ENCODE results near the gene UNC45B. TPM values are rescaled to one million over a fixed set of nuclear protein-coding genes. Genes with fewer than 3 reads are reported as not detected.

UNC45B gene
- total and polyA plus RNA-seq, 2 donors (not counting 1 experiment from before 2014, with no cell fraction given) = not detected

GRCh38 chr17:35214631-35215273, 67.1 kb downstream of the UNC45B start:
- POLR2A ChIA-PET = interaction anchor here (0.7 kb wide), 1 partner anchor 300 kb away, joined by 4 read pairs; no protein-coding TSS in a partner anchor
- Histone ChIP-seq H3K4me1 (ENCODE audit: control insufficient read depth in 2 of 2, insufficient read depth in 2 of 2, low read length in 2 of 2) (no peaks in the 10 kb centered on the region), H3K4me2 (replicated peaks; ENCODE audit: low read depth, low read length, poor library complexity, severe bottlenecking) (no peak overlapping the region), H3K27ac (ENCODE audit: low read length in 2 of 2) (no peak overlapping the region), H2AFZ (ENCODE audit: insufficient read depth, low read depth, low read length, poor library complexity, severe bottlenecking) (no peak overlapping the region), H3K4me3 (ENCODE audit: control extremely low read depth in 1 of 5, extremely low read depth in 1 of 5, insufficient read depth in 1 of 5, low read depth in 2 of 5, low read length in 4 of 5) (no peak overlapping the region), H4K20me1 (ENCODE audit: control insufficient read depth, insufficient read depth, low read length, poor library complexity, severe bottlenecking) (no peaks in the 10 kb centered on the region), H3K79me2 (ENCODE audit: control insufficient read depth, insufficient read depth, low read length) (no peaks in the 10 kb centered on the region), H3K36me3 (replicated peaks in 1 of 2; ENCODE audit: control extremely low read depth in 1 of 2, control insufficient read depth in 1 of 2, extremely low read depth in 1 of 2, insufficient read depth in 2 of 2, low read length in 1 of 2) (no peaks in the 10 kb centered on the region), H3K9me3 (ENCODE audit: control extremely low read depth in 1 of 3, control insufficient read depth in 2 of 3, insufficient read depth in 1 of 3, low read length in 2 of 3) (peaks cover 0 to under 1% (median 0%) of the 10 kb centered on the region in 3 donors), H3K27me3 (replicated peaks in 1 of 4; ENCODE audit: control extremely low read depth in 1 of 4, control insufficient read depth in 3 of 4, insufficient read depth in 4 of 4, low read length in 3 of 4) (peaks cover 0 to 14% (median 2%) of the 10 kb centered on the region in 4 experiments), H3K9ac (ENCODE audit: low read length) (no peak overlapping the region)
- no peak overlapping the region for H3K4me3 Mint-ChIP-seq
- no peaks in the 10 kb centered on the region for H3K9me3 Mint-ChIP-seq (ENCODE audit: insufficient read depth)
- CTCF ChIA-PET = interaction anchor here (1.0 kb wide), 1 partner anchor 320 kb away, joined by 4 read pairs; no protein-coding TSS in a partner anchor
- 88% methylated on average over 1 of the region's 5 CpGs for WGBS (ENCODE audit: insufficient coverage)
- no peak for ATAC-seq (ENCODE audit: low read depth)
- peaks cover 7% of the 10 kb centered on the region for H3K4me1 Mint-ChIP-seq
- no peak overlapping the region for H3K27ac Mint-ChIP-seq
- TF ChIP-seq CTCF (IDR thresholded peaks at IDR 0.05) (no peak), EZH2 (IDR thresholded peaks at IDR 0.05; ENCODE audit: borderline replicate concordance, insufficient read depth, low read depth, low read length, poor library complexity, severe bottlenecking) (no peak)
- intact Hi-C loops (cut with micrococcal nuclease) = loop anchor here (10.0 kb wide), 1 partner anchor 50 kb away; no protein-coding TSS in a partner anchor
- DNase-seq = no peak
- peaks cover 21% of the 10 kb centered on the region for H3K27me3 Mint-ChIP-seq

- no peak overlapping the region for H3K4me3 ChIP-seq (ENCODE audit: control extremely low read depth in 1 of 5, extremely low read depth in 1 of 5, insufficient read depth in 1 of 5, low read depth in 2 of 5, low read length in 4 of 5)
- no CpG with 5 or more reads among the region's 5 CpGs for WGBS (ENCODE audit: insufficient coverage)
- Mint-ChIP-seq H3K4me3 (no peak overlapping the region), H3K9me3 (ENCODE audit: insufficient read depth) (no peaks in the 10 kb centered on the region), H3K27ac (no peak overlapping the region), H3K27me3 (peaks cover 17% of the 10 kb centered on the region), H3K4me1 (peaks cover 7% of the 10 kb centered on the region)
- H4K20me1 ChIP-seq (ENCODE audit: control insufficient read depth, insufficient read depth, low read length, poor library complexity, severe bottlenecking) = no peaks in the 10 kb centered on the region
- no peaks in the 10 kb centered on the region for H3K79me2 ChIP-seq (ENCODE audit: control insufficient read depth, insufficient read depth, low read length)
- H3K36me3 ChIP-seq (replicated peaks in 1 of 2; ENCODE audit: control extremely low read depth in 1 of 2, control insufficient read depth in 1 of 2, extremely low read depth in 1 of 2, insufficient read depth in 2 of 2, low read length in 1 of 2) = no peaks in the 10 kb centered on the region
- no peak for ATAC-seq (ENCODE audit: low read depth)
- H3K9ac ChIP-seq (ENCODE audit: low read length) = no peak overlapping the region
- no peak overlapping the region for H3K27ac ChIP-seq (ENCODE audit: low read length in 2 of 2)
- H3K4me1 ChIP-seq (ENCODE audit: control insufficient read depth in 2 of 2, insufficient read depth in 2 of 2, low read length in 2 of 2) = no peaks in the 10 kb centered on the region
- ChIA-PET POLR2A (no interaction called here), CTCF (no interaction called here)
- no peak overlapping the region for H3K4me2 ChIP-seq (replicated peaks; ENCODE audit: low read depth, low read length, poor library complexity, severe bottlenecking)
- intact Hi-C loops (cut with micrococcal nuclease) = loop anchor here (10.0 kb wide), 1 partner anchor 48 kb away; no protein-coding TSS in a partner anchor
- DNase-seq = no peak
- H3K27me3 ChIP-seq (replicated peaks in 1 of 4; ENCODE audit: control extremely low read depth in 1 of 4, control insufficient read depth in 3 of 4, insufficient read depth in 4 of 4, low read length in 3 of 4) = peaks cover 0 to 8% (median 1%) of the 10 kb centered on the region in 4 experiments
- no peak overlapping the region for H2AFZ ChIP-seq (ENCODE audit: insufficient read depth, low read depth, low read length, poor library complexity, severe bottlenecking)
- H3K9me3 ChIP-seq (ENCODE audit: control extremely low read depth in 1 of 3, control insufficient read depth in 2 of 3, insufficient read depth in 1 of 3, low read length in 2 of 3) = peaks cover 0 to 2% (median 0%) of the 10 kb centered on the region in 3 donors
- no peak for TF ChIP-seq CTCF (IDR thresholded peaks at IDR 0.05)
- TF ChIP-seq EZH2 (IDR thresholded peaks at IDR 0.05; ENCODE audit: borderline replicate concordance, insufficient read depth, low read depth, low read length, poor library complexity, severe bottlenecking) = no peak
Measured at GRCh38 chr17:35217107-35217506, 69.5 kb downstream of the UNC45B start.

Measured in B cell (primary cell).